ENCODE data around the gene PFDN1. TPM values are rescaled to one million over a fixed set of nuclear protein-coding genes. Genes with fewer than 3 reads are reported as not detected.

The PFDN1 gene
- total and polyA plus RNA-seq, 10 of the 15 experiments (the other 5 are each of a cell fraction or from before 2014, with no cell fraction given), result 62.9 to 193 (median 102) TPM

DNA sequence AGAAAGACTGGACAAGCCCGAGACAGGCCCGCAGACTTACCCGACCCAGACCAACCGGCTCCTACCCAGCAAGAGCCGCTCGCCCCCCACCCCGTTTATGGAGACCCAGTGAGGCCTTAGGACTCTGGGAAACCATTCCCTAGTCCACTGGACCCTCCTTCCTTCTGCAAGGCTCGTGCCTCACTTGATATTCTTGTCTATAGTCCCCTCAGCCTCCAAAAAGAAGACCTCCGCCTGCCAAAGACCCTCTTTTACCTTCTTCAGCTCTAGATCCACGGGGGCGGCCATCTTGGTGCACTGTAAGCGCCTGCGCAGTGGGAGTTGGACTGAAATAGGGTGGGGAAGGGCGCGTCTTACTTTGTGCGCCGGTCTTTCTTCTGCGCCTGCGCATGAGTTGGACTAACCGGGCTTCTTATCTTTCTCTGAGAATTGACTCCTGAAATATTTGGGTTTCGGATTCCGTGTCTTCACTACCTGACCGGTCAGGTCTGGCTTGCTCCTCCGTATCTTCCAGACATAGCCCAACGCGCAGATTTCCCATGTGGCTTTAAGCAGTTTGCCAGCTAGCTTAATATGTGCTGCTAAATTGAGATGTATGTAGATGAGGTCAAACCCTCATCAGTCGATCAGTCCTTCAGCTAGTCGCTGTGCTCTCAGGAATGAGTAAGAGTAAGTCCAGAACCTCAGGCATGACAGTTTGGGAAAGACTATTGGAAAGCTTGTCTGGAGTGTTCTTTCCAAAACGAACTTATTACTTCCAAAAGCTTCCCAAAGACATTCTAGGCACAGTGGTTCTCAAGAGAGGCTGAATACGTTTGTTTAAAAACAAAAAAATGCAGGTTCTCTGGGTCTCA is at the start of gene PFDN1 (continued):
- TF ChIP-seq, protein P1, sequence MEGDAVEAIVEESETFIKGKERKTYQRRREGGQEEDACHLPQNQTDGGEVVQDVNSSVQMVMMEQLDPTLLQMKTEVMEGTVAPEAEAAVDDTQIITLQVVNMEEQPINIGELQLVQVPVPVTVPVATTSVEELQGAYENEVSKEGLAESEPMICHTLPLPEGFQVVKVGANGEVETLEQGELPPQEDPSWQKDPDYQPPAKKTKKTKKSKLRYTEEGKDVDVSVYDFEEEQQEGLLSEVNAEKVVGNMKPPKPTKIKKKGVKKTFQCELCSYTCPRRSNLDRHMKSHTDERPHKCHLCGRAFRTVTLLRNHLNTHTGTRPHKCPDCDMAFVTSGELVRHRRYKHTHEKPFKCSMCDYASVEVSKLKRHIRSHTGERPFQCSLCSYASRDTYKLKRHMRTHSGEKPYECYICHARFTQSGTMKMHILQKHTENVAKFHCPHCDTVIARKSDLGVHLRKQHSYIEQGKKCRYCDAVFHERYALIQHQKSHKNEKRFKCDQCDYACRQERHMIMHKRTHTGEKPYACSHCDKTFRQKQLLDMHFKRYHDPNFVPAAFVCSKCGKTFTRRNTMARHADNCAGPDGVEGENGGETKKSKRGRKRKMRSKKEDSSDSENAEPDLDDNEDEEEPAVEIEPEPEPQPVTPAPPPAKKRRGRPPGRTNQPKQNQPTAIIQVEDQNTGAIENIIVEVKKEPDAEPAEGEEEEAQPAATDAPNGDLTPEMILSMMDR (IDR thresholded peaks at IDR 0.05 in 2 of 3, conservative IDR thresholded peaks at IDR 0.05 in 1 of 3; ENCODE audit: control insufficient read depth in 2 of 3, extremely low read depth in 1 of 3, insufficient read depth in 1 of 3, low read depth in 3 of 3, low read length in 3 of 3), result no peak
- peak; percentile 75 for TF ChIP-seq SMARCA5 (IDR thresholded peaks at IDR 0.05)
- TF ChIP-seq KAT2A (conservative IDR thresholded peaks at IDR 0.05; ENCODE audit: control insufficient read depth, low read depth, low read length), result no peak
- TF ChIP-seq SPI1 (IDR thresholded peaks at IDR 0.05; ENCODE audit: borderline replicate concordance, insufficient read depth, low read depth, low read length), result no peak
- peak; percentile 38 for TF ChIP-seq HCFC1 (IDR thresholded peaks at IDR 0.05; ENCODE audit: low read length)
- no peak for TF ChIP-seq RCOR1 (conservative IDR thresholded peaks at IDR 0.05; ENCODE audit: low read depth, low read length)
- peak; percentile 48 for TF ChIP-seq IKZF1 (conservative IDR thresholded peaks at IDR 0.05)
- no peak for TF ChIP-seq ZZZ3 (IDR thresholded peaks at IDR 0.05; ENCODE audit: control insufficient read depth, insufficient read length, low read depth)
- peak; percentile 30; the same call in 1 of the 2 replicates for TF ChIP-seq ZNF207 (IDR thresholded peaks at IDR 0.05; ENCODE audit: borderline replicate concordance)
- TF ChIP-seq BCL11A (IDR thresholded peaks at IDR 0.05; ENCODE audit: low read depth, low read length), result no peak
- no peak for TF ChIP-seq RFX5 (IDR thresholded peaks at IDR 0.05; ENCODE audit: low read depth, low read length)
- TF ChIP-seq TCF7 (IDR thresholded peaks at IDR 0.05; ENCODE audit: borderline replicate concordance), result no peak
- TF ChIP-seq, protein P2, sequence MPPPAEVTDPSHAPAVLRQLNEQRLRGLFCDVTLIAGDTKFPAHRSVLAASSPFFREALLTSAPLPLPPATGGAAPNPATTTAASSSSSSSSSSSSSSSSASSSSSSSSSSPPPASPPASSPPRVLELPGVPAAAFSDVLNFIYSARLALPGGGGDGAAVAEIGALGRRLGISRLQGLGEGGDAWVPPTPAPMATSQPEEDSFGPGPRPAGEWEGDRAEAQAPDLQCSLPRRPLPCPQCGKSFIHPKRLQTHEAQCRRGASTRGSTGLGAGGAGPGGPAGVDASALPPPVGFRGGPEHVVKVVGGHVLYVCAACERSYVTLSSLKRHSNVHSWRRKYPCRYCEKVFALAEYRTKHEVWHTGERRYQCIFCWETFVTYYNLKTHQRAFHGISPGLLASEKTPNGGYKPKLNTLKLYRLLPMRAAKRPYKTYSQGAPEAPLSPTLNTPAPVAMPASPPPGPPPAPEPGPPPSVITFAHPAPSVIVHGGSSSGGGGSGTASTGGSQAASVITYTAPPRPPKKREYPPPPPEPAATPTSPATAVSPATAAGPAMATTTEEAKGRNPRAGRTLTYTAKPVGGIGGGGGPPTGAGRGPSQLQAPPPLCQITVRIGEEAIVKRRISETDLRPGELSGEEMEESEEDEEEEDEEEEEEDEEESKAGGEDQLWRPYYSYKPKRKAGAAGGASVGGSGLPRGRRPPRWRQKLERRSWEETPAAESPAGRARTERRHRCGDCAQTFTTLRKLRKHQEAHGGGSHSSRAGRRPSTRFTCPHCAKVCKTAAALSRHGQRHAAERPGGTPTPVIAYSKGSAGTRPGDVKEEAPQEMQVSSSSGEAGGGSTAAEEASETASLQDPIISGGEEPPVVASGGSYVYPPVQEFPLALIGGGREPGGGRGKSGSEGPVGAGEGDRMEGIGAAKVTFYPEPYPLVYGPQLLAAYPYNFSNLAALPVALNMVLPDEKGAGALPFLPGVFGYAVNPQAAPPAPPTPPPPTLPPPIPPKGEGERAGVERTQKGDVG (CRISPR knock-in tag; IDR thresholded peaks at IDR 0.05), result no peak
- TF ChIP-seq NBN (IDR thresholded peaks at IDR 0.05), result peak; percentile 44; the same call in 1 of the 2 replicates
- TF ChIP-seq RELA (IDR thresholded peaks at IDR 0.05; ENCODE audit: borderline replicate concordance, partially characterized antibody), result no peak
- TF ChIP-seq, protein P3, sequence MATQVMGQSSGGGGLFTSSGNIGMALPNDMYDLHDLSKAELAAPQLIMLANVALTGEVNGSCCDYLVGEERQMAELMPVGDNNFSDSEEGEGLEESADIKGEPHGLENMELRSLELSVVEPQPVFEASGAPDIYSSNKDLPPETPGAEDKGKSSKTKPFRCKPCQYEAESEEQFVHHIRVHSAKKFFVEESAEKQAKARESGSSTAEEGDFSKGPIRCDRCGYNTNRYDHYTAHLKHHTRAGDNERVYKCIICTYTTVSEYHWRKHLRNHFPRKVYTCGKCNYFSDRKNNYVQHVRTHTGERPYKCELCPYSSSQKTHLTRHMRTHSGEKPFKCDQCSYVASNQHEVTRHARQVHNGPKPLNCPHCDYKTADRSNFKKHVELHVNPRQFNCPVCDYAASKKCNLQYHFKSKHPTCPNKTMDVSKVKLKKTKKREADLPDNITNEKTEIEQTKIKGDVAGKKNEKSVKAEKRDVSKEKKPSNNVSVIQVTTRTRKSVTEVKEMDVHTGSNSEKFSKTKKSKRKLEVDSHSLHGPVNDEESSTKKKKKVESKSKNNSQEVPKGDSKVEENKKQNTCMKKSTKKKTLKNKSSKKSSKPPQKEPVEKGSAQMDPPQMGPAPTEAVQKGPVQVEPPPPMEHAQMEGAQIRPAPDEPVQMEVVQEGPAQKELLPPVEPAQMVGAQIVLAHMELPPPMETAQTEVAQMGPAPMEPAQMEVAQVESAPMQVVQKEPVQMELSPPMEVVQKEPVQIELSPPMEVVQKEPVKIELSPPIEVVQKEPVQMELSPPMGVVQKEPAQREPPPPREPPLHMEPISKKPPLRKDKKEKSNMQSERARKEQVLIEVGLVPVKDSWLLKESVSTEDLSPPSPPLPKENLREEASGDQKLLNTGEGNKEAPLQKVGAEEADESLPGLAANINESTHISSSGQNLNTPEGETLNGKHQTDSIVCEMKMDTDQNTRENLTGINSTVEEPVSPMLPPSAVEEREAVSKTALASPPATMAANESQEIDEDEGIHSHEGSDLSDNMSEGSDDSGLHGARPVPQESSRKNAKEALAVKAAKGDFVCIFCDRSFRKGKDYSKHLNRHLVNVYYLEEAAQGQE (IDR thresholded peaks at IDR 0.05; ENCODE audit: low read depth, low read length), result 0 out of 2 replicates have a peak, but pooled peaks have one; percentile 7
- no peak for TF ChIP-seq JUNB (IDR thresholded peaks at IDR 0.05)
- TF ChIP-seq, protein P4, sequence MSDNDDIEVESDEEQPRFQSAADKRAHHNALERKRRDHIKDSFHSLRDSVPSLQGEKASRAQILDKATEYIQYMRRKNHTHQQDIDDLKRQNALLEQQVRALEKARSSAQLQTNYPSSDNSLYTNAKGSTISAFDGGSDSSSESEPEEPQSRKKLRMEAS (IDR thresholded peaks at IDR 0.05; ENCODE audit: low read depth, low read length), result no peak
- no peak for TF ChIP-seq EZH2 (IDR thresholded peaks at IDR 0.05; ENCODE audit: borderline replicate concordance, control insufficient read depth, low read depth, low read length)
- TF ChIP-seq CEBPB (IDR thresholded peaks at IDR 0.05; ENCODE audit: borderline replicate concordance in 1 of 2, low read depth in 2 of 2, low read length in 2 of 2), result no peak
- TF ChIP-seq PAX5 (IDR thresholded peaks at IDR 0.05; ENCODE audit: borderline replicate concordance, low read depth, low read length), result no peak
